Progenitor cell of endocrine pancreas (in vitro differentiated cells): Measurements from ENCODE around the gene RAVER1. TPM values are rescaled to one million over a fixed set of nuclear protein-coding genes. Genes with fewer than 3 reads are reported as not detected.
"Not testable (repeated sequence)": the region's sequence is repeated elsewhere in the genome, so short reads cannot be mapped to it uniquely, and the experiment has no call there.

Source experiments
- DNase-seq: peaks from one replicate; pipeline ENCODE4 v3.0.0; 2021; ENCODE audit warnings: low spot score; ENCODE audit not compliant: unreplicated experiment
- H3K27ac Mint-ChIP-seq: 2 replicates; pipeline ENCODE4 v1.8.0; 2021; ENCODE audit warnings: mild to moderate bottlenecking, moderate library complexity, mixed read lengths
- H3K27me3 Mint-ChIP-seq: 2 replicates; pipeline ENCODE4 v1.8.0; 2021; ENCODE audit warnings: mixed read lengths
- H3K36me3 Mint-ChIP-seq: 2 replicates; pipeline ENCODE4 v1.8.0; 2022; ENCODE audit warnings: mixed read lengths; ENCODE audit not compliant: insufficient read depth
- H3K4me1 Mint-ChIP-seq: 2 replicates; pipeline ENCODE4 v1.8.0; 2021; ENCODE audit warnings: low read depth, mixed read lengths
- H3K4me3 Mint-ChIP-seq: 2 replicates; pipeline ENCODE4 v1.8.0; 2021; ENCODE audit warnings: low read depth, mild to moderate bottlenecking, moderate library complexity, mixed read lengths
- H3K9me3 Mint-ChIP-seq: 2 replicates; pipeline ENCODE4 v1.8.0; 2021; ENCODE audit warnings: low read depth, mixed read lengths
- total RNA-seq: library from RNA; stranded (reverse); gene quantifications from 2 replicates; pipeline ENCODE4 v1.2.1, GENCODE V29; 2021
- TF ChIP-seq, protein P1 (sequence below): fragments of 200-600 bp; sonication (generic); IDR thresholded peaks from one replicate; pipeline ENCODE4 v1.5.0; 2021; ENCODE audit warnings: antibody characterized with exemption, mild to moderate bottlenecking; ENCODE audit not compliant: unreplicated experiment

The RAVER1 gene
- total RNA-seq, 1 donor from 2014 or later, result 53.4 TPM

- H3K27ac Mint-ChIP-seq, result no peak within 1 kb of the TSS
These were observed 6.1 kb upstream of the RAVER1 start, which contains the start of gene ICAM3 for GRCh38 chr19:10339380-10339960. ICAM3 (minus strand) TSS chr19:10339624; CDS start chr19:10339614, 10 bp downstream.

GRCh38 chr19:10338940-10339339 is 5.6 kb upstream of the RAVER1 start:
- no peak for DNase-seq
- no peaks in the 10 kb centered on the region for H3K9me3 Mint-ChIP-seq
- no peak overlapping the region for H3K27ac Mint-ChIP-seq
- no peak overlapping the region for H3K4me3 Mint-ChIP-seq
- H3K4me1 Mint-ChIP-seq, result peaks cover 2% of the 10 kb centered on the region
- H3K27me3 Mint-ChIP-seq, result peaks cover 7% of the 10 kb centered on the region
- TF ChIP-seq, protein P1, sequence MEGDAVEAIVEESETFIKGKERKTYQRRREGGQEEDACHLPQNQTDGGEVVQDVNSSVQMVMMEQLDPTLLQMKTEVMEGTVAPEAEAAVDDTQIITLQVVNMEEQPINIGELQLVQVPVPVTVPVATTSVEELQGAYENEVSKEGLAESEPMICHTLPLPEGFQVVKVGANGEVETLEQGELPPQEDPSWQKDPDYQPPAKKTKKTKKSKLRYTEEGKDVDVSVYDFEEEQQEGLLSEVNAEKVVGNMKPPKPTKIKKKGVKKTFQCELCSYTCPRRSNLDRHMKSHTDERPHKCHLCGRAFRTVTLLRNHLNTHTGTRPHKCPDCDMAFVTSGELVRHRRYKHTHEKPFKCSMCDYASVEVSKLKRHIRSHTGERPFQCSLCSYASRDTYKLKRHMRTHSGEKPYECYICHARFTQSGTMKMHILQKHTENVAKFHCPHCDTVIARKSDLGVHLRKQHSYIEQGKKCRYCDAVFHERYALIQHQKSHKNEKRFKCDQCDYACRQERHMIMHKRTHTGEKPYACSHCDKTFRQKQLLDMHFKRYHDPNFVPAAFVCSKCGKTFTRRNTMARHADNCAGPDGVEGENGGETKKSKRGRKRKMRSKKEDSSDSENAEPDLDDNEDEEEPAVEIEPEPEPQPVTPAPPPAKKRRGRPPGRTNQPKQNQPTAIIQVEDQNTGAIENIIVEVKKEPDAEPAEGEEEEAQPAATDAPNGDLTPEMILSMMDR, result no peak
- H3K36me3 Mint-ChIP-seq, result no peaks in the 10 kb centered on the region

More at GRCh38 chr19:10339380-10339960, 6.1 kb upstream of the RAVER1 start, which contains the start of gene ICAM3:
- Mint-ChIP-seq H3K4me1 (no peaks in the 10 kb centered on the region), H3K27me3 (peaks cover 7% of the 10 kb centered on the region), H3K36me3 (no peaks in the 10 kb centered on the region), H3K9me3 (no peaks in the 10 kb centered on the region), H3K4me3 (no peak within 1 kb of the TSS)
- no peak for DNase-seq
- TF ChIP-seq, protein P1, result no peak

DNA sequence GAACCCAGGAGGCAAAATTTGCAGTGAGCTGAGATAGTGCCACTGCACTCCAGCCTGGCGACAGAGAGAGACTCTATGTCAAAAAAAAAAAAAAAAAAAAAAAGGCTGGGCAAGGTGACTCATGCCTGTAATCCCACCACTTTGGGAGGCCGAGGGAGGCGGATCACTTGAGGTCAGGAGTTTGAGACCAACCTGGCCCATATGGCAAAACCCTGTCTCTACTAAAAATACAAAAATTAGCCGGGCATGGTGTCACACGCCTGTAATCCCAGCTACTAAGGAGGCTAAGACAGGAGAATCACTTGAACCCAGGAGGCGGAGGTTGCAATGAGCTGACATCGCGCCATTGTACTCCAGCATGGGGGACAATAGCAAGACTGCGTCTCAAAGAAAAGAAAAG is 3.4 kb upstream of the RAVER1 start:
- not testable (repeated sequence) for H3K36me3 Mint-ChIP-seq, H3K27me3 Mint-ChIP-seq

GRCh38 chr19:10335352-10335985 is 2.1 kb upstream of the RAVER1 start:
- H3K36me3 Mint-ChIP-seq, result no peaks in the 10 kb centered on the region
- no peaks in the 10 kb centered on the region for H3K9me3 Mint-ChIP-seq
- DNase-seq, result no peak
- TF ChIP-seq, protein P1, result no peak
- H3K4me3 Mint-ChIP-seq, result peak overlapping the region; percentile 96
- peaks cover 7% of the 10 kb centered on the region for H3K27me3 Mint-ChIP-seq
- no peak overlapping the region for H3K27ac Mint-ChIP-seq
- H3K4me1 Mint-ChIP-seq, result peaks cover 12% of the 10 kb centered on the region

More for the DNA sequence above, 3.4 kb upstream of the RAVER1 start:
- not testable (repeated sequence) for H3K9me3 Mint-ChIP-seq, H3K4me3 Mint-ChIP-seq, H3K27ac Mint-ChIP-seq, DNase-seq
- H3K4me1 Mint-ChIP-seq, result peaks cover 12% of the 10 kb centered on the region

DNA sequence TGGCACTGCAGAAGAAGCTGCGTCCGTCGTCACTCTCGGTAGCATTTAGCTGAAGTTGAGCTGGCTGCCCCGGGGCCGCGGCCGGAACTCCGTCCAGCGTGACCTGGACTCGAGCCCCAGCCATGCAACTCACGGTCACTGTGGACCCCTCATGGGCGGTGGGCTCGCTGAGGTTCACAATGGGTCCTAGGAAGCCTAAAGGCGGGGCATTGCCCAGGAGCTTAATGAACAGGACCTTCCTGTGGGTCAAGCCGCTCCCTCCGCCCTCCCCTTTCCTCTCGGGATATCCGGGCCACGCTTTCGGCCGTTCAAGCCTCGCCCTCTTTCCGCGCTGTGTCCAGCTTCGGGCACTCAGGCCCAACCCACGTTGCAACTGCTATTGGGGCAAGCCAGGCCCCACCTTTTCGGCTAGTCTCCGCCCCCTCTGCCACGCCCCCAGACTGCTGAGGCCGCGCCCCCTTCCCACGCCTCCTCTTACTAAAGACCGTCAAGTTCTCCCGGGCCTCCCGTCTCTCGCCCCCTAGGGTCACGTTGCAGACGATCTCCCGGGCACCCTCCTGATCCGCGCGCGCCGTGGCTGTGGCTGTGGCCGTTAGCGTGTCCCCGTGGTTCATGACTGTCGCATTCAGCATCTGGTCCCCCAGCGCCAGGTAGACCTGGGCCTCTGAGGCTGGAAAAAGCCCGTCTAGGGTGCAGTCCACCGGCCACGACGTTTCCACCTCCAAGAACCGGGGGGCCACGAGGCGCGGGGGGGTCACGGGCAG is 1.4 kb upstream of the RAVER1 start:
- Mint-ChIP-seq H3K4me1 (peaks cover 12% of the 10 kb centered on the region), H3K36me3 (no peaks in the 10 kb centered on the region), H3K9me3 (no peaks in the 10 kb centered on the region), H3K27me3 (peaks cover 7% of the 10 kb centered on the region), H3K27ac (peak overlapping the region; percentile 49), H3K4me3 (peak overlapping the region; percentile 96)
- TF ChIP-seq, protein P1, result peak; percentile 21
- peak; percentile 86 for DNase-seq
